ENCODE data around the gene IMPA2.

DNA sequence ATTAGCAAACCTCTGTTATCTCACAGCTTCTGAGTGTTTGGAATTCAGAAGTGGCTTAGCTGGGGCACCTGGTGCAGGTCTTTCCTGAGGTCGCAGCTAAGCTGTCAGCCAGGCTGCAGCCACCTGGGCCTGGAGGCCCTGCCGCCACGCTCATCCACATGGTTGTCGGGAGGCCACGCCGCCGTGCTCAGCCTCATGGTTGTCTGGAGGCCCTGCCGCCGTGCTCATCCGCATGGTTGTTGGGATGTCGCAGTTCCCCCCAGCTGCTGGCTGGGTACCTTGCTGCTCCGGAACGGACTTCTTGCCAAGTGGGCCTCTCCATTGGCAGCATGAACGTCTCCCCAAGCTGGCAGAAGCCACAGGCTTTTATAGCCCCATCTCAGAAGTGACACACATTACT is 48.9 kb upstream of the IMPA2 start:
- TF ChIP-seq CTCF (IDR thresholded peaks at IDR 0.05) (no peak), POLR2A (IDR thresholded peaks at IDR 0.05) (no peak)

All from body of pancreas (tissue), 4 donors.